ENCODE results near the gene GPR78. TPM values are rescaled to one million over a fixed set of nuclear protein-coding genes. Genes with fewer than 3 reads are reported as not detected.

Gene GPR78
- total and polyA plus RNA-seq, 2 of the 4 experiments (the other 2 are of a cell fraction) = under 0.01 to 0.10 TPM

DNA sequence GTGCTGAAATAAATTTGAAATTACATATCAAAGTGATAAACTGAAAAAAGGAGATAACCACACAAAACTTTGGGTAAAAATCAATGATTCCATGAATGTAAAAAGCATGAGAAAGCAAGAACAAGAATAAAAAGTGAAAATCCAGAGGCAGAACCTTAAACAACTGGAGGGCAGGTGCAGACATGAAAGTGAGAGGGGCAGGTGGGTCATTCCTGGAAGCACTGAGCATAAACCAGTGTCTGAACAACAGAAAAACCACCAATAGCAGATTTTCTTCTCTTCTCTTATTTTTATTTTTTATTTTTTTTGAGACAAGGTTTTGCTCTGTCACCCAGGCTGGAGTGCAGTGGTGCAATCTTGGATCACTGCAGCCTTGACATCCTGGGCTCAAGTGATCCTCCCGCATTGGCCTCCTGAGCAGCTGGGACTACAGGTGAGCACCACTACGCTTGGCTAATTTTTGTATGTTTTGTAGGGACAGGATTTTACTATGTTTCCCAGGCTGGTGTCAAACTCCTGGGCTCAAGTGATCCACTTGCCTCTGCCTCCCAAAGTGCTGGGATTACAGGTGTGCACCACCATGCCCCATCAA, 46.8 kb upstream of the GPR78 start:
- no peak overlapping the region for H2BK5ac ChIP-seq (ENCODE audit: low read depth, low read length, poor library complexity, severe bottlenecking)
- no peak overlapping the region for H3K14ac ChIP-seq (replicated peaks; ENCODE audit: low read depth, low read length)
- H2BK15ac ChIP-seq (ENCODE audit: low read depth, low read length) = no peak overlapping the region
- H4K91ac ChIP-seq (ENCODE audit: insufficient read depth, low read depth, low read length) = no peak overlapping the region
- no peaks in the 10 kb centered on the region for H3K9me1 ChIP-seq (ENCODE audit: insufficient read depth, low read length)
- ATAC-seq (ENCODE audit: low read depth) = no peak
- ChIA-PET POLR2A (ENCODE audit: unreplicated experiment) (no interaction called here), CTCF (interaction anchor here (0.6 kb wide), 1 partner anchor 382 kb away, joined by 3 read pairs; no protein-coding TSS in a partner anchor)
- H3K4me1 ChIP-seq (ENCODE audit: control insufficient read depth, insufficient read depth, low read length) = peaks cover 8% of the 10 kb centered on the region; the same call in 1 of the 2 replicates
- in situ Hi-C loops (cut with MboI; ENCODE audit: low sequenced_read_pairs) = no loop called here
- H3K18ac ChIP-seq (ENCODE audit: low read depth, low read length) = no peak overlapping the region; the same call in 1 of the 2 replicates
- H4K20me1 ChIP-seq (ENCODE audit: insufficient read depth, low read length) = no peaks in the 10 kb centered on the region
- WGBS, 2 experiments (ENCODE audit: extremely low coverage in 2 of 2, insufficient read length in 1 of 2) = no CpG with 5 or more reads among the region's 2 CpGs
- no peaks in the 10 kb centered on the region for H3K79me1 ChIP-seq (ENCODE audit: low read depth in 1 of 2, low read length in 2 of 2)
- no peak overlapping the region for H3K4me2 ChIP-seq (ENCODE audit: low read depth, low read length)
- H3K36me3 ChIP-seq (ENCODE audit: control insufficient read depth, insufficient read depth, low read length) = no peaks in the 10 kb centered on the region
- BruUV-seq (replicated peaks) = no TSS peak
- intact Hi-C loops (cut with micrococcal nuclease) = no loop called here
- H3K27me3 ChIP-seq (ENCODE audit: control insufficient read depth, insufficient read depth, low read length) = no peaks in the 10 kb centered on the region; the same call in none of the 2 replicates
- no peak overlapping the region for H2AK9ac ChIP-seq (replicated peaks; ENCODE audit: low read depth, low read length, poor library complexity)
- no peak overlapping the region for H4K8ac ChIP-seq (ENCODE audit: low read depth in 2 of 2, low read length in 2 of 2)
- TF ChIP-seq CHD1 (IDR thresholded peaks at IDR 0.05; ENCODE audit: low read depth, low read length) (no peak), RAD21 (IDR thresholded peaks at IDR 0.05; ENCODE audit: low read length) (no peak), POLR2A (IDR thresholded peaks at IDR 0.05; ENCODE audit: low read depth, low read length) (no peak), SMC3 (IDR thresholded peaks at IDR 0.05; ENCODE audit: low read depth, low read length) (no peak), BHLHE40 (IDR thresholded peaks at IDR 0.05; ENCODE audit: low read depth, low read length) (no peak), ELK1 (IDR thresholded peaks at IDR 0.05; ENCODE audit: borderline replicate concordance, low read depth, low read length) (no peak), RCOR1 (IDR thresholded peaks at IDR 0.05; ENCODE audit: insufficient replicate concordance, low read length) (no peak), NFE2L2 (IDR thresholded peaks at IDR 0.05; ENCODE audit: low read depth, low read length) (no peak), FOS (IDR thresholded peaks at IDR 0.05; ENCODE audit: low read depth, low read length) (no peak), RFX5 (IDR thresholded peaks at IDR 0.05; ENCODE audit: low read depth, low read length) (no peak)
- no peaks in the 10 kb centered on the region for H3K9me3 ChIP-seq (ENCODE audit: control insufficient read depth, insufficient read depth, low read length)
- dilution Hi-C loops (cut with HindIII; ENCODE audit: low sequenced_read_pairs, unreplicated experiment) = no loop called here
- H3K27ac ChIP-seq (ENCODE audit: insufficient read depth, low read length) = no peak overlapping the region
- H2BK20ac ChIP-seq (ENCODE audit: low read depth, low read length) = no peak overlapping the region
- no peak overlapping the region for H3K23ac ChIP-seq (ENCODE audit: low read depth, low read length)
- no peak overlapping the region for H3K56ac ChIP-seq (ENCODE audit: extremely low read depth, insufficient read depth, low read length)
- H4K5ac ChIP-seq (ENCODE audit: low read depth, low read length) = no peak overlapping the region
- H2BK120ac ChIP-seq (ENCODE audit: low read depth, low read length) = no peak overlapping the region
- no peak overlapping the region for H2AK5ac ChIP-seq (ENCODE audit: low read depth, low read length)
- no peak overlapping the region for H2AFZ ChIP-seq (replicated peaks; ENCODE audit: low read length, poor library complexity)
- no peak overlapping the region for H3K9ac ChIP-seq (ENCODE audit: low read depth, low read length)
- no peak for DNase-seq
- H3K4me3 ChIP-seq (ENCODE audit: insufficient read depth, low read depth, low read length) = no peak overlapping the region
- no peak overlapping the region for H3K4ac ChIP-seq (ENCODE audit: low read depth, low read length)

Measured in IMR-90 (cell line).